Liver (tissue), 9 donors: ENCODE data around the gene LIPG. TPM values are rescaled to one million over a fixed set of nuclear protein-coding genes. Genes with fewer than 3 reads are reported as not detected.

Experiments used
- DNase-seq: peaks from one replicate; pipeline ENCODE4 v3.0.0-alpha.2; 2017; ENCODE audit warnings: low spot score
- H3K27ac ChIP-seq, 2 donors: one replicate each; pipeline ENCODE4 v1.7.0; 2013; ENCODE audit warnings: inconsistent platforms in 2 of 2, low read length in 2 of 2, control low read depth in 1 of 2, low read depth in 1 of 2, mild to moderate bottlenecking in 1 of 2
- H3K27me3 ChIP-seq, 4 donors: one replicate each; pipeline versions ENCODE4 v1.6.1 to v1.7.0; 2013; ENCODE audit warnings: low read length in 3 of 4, inconsistent platforms in 1 of 4, mild to moderate bottlenecking in 1 of 4, moderate library complexity in 1 of 4; ENCODE audit not compliant: control insufficient read depth in 4 of 4, insufficient read depth in 4 of 4
- H3K36me3 ChIP-seq, 4 donors: one replicate each; pipeline versions ENCODE4 v1.6.1 to v1.7.0; 2013; ENCODE audit warnings: low read length in 3 of 4, mild to moderate bottlenecking in 3 of 4, low read depth in 1 of 4, moderate library complexity in 1 of 4; ENCODE audit not compliant: control insufficient read depth in 4 of 4, insufficient read depth in 3 of 4
- H3K4me1 ChIP-seq, 4 donors: one replicate each; pipeline versions ENCODE4 v1.6.1 to v1.7.0; 2013; ENCODE audit warnings: low read length in 3 of 4, mild to moderate bottlenecking in 3 of 4, moderate library complexity in 1 of 4; ENCODE audit not compliant: control insufficient read depth in 4 of 4, insufficient read depth in 4 of 4
- H3K4me3 ChIP-seq, 3 donors: one replicate each; pipeline versions ENCODE4 v1.6.1 to v1.7.0; 2013; ENCODE audit warnings: low read length in 3 of 3, control low read depth in 1 of 3, low read depth in 1 of 3, mild to moderate bottlenecking in 1 of 3
- H3K9ac ChIP-seq, 2 donors: one replicate each; pipeline ENCODE4 v1.7.0; 2013; ENCODE audit warnings: low read length in 2 of 2, mild to moderate bottlenecking in 2 of 2, moderate library complexity in 2 of 2, control low read depth in 1 of 2, low read depth in 1 of 2
- H3K9me3 ChIP-seq, 4 donors: one replicate each; pipeline versions ENCODE4 v1.6.1 to v1.7.0; 2013; ENCODE audit warnings: low read length in 3 of 4; ENCODE audit not compliant: control insufficient read depth in 4 of 4
- ATF3 ChIP-seq: IDR thresholded peaks from 2 replicates; pipeline ENCODE4 v1.6.1; 2016; ENCODE audit warnings: antibody characterized with exemption
- CTCF ChIP-seq: fragments of 150-350 bp; IDR thresholded peaks from 2 replicates; pipeline ENCODE4 v1.5.1; 2017; ENCODE audit warnings: improper control_type of control experiment, low read depth, low read length; ENCODE audit not compliant: missing input control
- EGR1 ChIP-seq, 2 donors: IDR thresholded peaks; 2 replicates each; pipeline ENCODE4 v1.6.1; 2016 to 2018; ENCODE audit warnings: antibody characterized with exemption in 2 of 2, low read depth in 2 of 2
- FOXA1 ChIP-seq: IDR thresholded peaks from 2 replicates; pipeline ENCODE4 v1.6.1; 2016; ENCODE audit warnings: antibody characterized with exemption
- FOXA2 ChIP-seq: IDR thresholded peaks from 2 replicates; pipeline ENCODE4 v1.6.1; 2016; ENCODE audit warnings: antibody characterized with exemption
- GABPA ChIP-seq, 2 donors: IDR thresholded peaks in 1 of 2; conservative IDR thresholded peaks in 1 of 2; 2 replicates each; pipeline ENCODE4 v1.6.1; 2016; ENCODE audit warnings: antibody characterized with exemption in 2 of 2, mild to moderate bottlenecking in 1 of 2, moderate library complexity in 1 of 2
- HNF4A ChIP-seq, 2 donors: conservative IDR thresholded peaks; 2 replicates each; pipeline ENCODE4 v1.6.1; 2016; ENCODE audit warnings: antibody characterized with exemption in 2 of 2, mild to moderate bottlenecking in 2 of 2
- HNF4G ChIP-seq: IDR thresholded peaks from 2 replicates; pipeline ENCODE4 v1.6.1; 2016; ENCODE audit warnings: antibody characterized with exemption
- JUND ChIP-seq, 2 donors: IDR thresholded peaks; 2 replicates each; pipeline ENCODE4 v1.6.1; 2016; ENCODE audit warnings: antibody characterized with exemption in 2 of 2
- MAX ChIP-seq: IDR thresholded peaks from 2 replicates; pipeline ENCODE4 v1.6.1; 2016; ENCODE audit warnings: antibody characterized with exemption
- NR2F2 ChIP-seq: IDR thresholded peaks from 2 replicates; pipeline ENCODE4 v1.6.1; 2016; ENCODE audit warnings: antibody characterized with exemption
- RAD21 ChIP-seq, 2 donors: IDR thresholded peaks; 2 replicates each; pipeline ENCODE4 v1.6.1; 2016; ENCODE audit warnings: antibody characterized with exemption in 2 of 2, mild to moderate bottlenecking in 2 of 2
- REST ChIP-seq: IDR thresholded peaks from 2 replicates; pipeline ENCODE4 v1.6.1; 2016; ENCODE audit warnings: antibody characterized with exemption, mild to moderate bottlenecking
- RXRA ChIP-seq, 2 donors: IDR thresholded peaks; 2 replicates each; pipeline ENCODE4 v1.6.1; 2017 to 2018; ENCODE audit warnings: antibody characterized with exemption in 2 of 2, mild to moderate bottlenecking in 1 of 2
- SP1 ChIP-seq: IDR thresholded peaks from 2 replicates; pipeline ENCODE4 v1.6.1; 2018; ENCODE audit warnings: antibody characterized with exemption, mild to moderate bottlenecking
- TAF1 ChIP-seq: conservative IDR thresholded peaks from 2 replicates; pipeline ENCODE4 v1.6.1; 2016; ENCODE audit warnings: antibody characterized with exemption, mild to moderate bottlenecking
- YY1 ChIP-seq: IDR thresholded peaks from 2 replicates; pipeline ENCODE4 v1.6.1; 2016; ENCODE audit warnings: antibody characterized with exemption, mild to moderate bottlenecking
- ZBTB33 ChIP-seq: IDR thresholded peaks from 2 replicates; pipeline ENCODE4 v1.6.1; 2016; ENCODE audit warnings: antibody characterized with exemption
- WGBS: extraction: QIAGEN DNeasy Blood & Tissue Kit; methylation state at CpG from one replicate; pipeline ENCODE4 v1.1.7; 2013; 5-methylcytosine and 5-hydroxymethylcytosine counted together
- polyA plus RNA-seq, 2 donors: library from polyadenylated mRNA; stranded (reverse) in 1 of 2; unstranded in 1 of 2; fragments of 200-250 nt in 1 of 2; fragments of >200 nt in 1 of 2; fragmentation: Nextera tagmentation in 1 of 2; extraction: Ambion mirVana in 1 of 2; gene quantifications; one replicate each; pipeline versions ENCODE4 v1.2.1 to v1.2.3, GENCODE V29; 2013 to 2015
- total RNA-seq, 2 donors: library from RNA; depleted of rRNA; stranded (reverse); fragments of >200 nt; gene quantifications; one replicate each; pipeline ENCODE4 v1.2.3, GENCODE V29; 2014
- donor health status: healthy.
- donor health status: healthy.
- donor health status: healthy.
- donor health status: healthy.
- donor health status: healthy.

Gene LIPG
- total and polyA plus RNA-seq, 4 donors: 2.8 to 150 (median 39.7) TPM

GRCh38 chr18:49524951-49525350 lies 36.9 kb upstream of the LIPG start (continued):
- TF ChIP-seq CTCF (no peak), HNF4A (conservative IDR thresholded peaks at IDR 0.05) (no peak)

GRCh38 chr18:49525981-49526380 lies 35.9 kb upstream of the LIPG start:
- Histone ChIP-seq H3K36me3 (no peaks in the 10 kb centered on the region), H3K4me1 (no peaks in the 10 kb centered on the region), H3K27me3 (no peaks in the 10 kb centered on the region), H3K9ac (no peak overlapping the region), H3K27ac (no peak overlapping the region), H3K9me3 (no peaks in the 10 kb centered on the region), H3K4me3 (no peak overlapping the region)
- WGBS: 98% methylated on average over 2 of the region's 2 CpGs
- DNase-seq: no peak
- TF ChIP-seq JUND (IDR thresholded peaks at IDR 0.05): no peak
- no peak for TF ChIP-seq GABPA (IDR thresholded peaks at IDR 0.05 in 1 of 2, conservative IDR thresholded peaks at IDR 0.05 in 1 of 2)
- no peak for TF ChIP-seq NR2F2
- no peak for TF ChIP-seq FOXA2
- TF ChIP-seq FOXA1: no peak
- TF ChIP-seq HNF4G: no peak
- TF ChIP-seq ATF3: no peak
- no peak for TF ChIP-seq YY1
- no peak for TF ChIP-seq RAD21 (IDR thresholded peaks at IDR 0.05)
- no peak for TF ChIP-seq HNF4A (conservative IDR thresholded peaks at IDR 0.05)
- TF ChIP-seq TAF1: no peak
- TF ChIP-seq SP1: no peak
- no peak for TF ChIP-seq ZBTB33
- TF ChIP-seq CTCF: no peak
- TF ChIP-seq MAX: no peak
- no peak for TF ChIP-seq REST
- TF ChIP-seq RXRA (IDR thresholded peaks at IDR 0.05): no peak
- no peak for TF ChIP-seq EGR1 (IDR thresholded peaks at IDR 0.05; ENCODE audit: low read depth in 2 of 2)
